Activated CD8-positive, alpha-beta memory T cell treated with anti-CD3 and anti-CD28 coated beads for 24 hours (primary cell): ENCODE measurements around the gene SLC2A3.
"Not testable (repeated sequence)": the region's sequence is repeated elsewhere in the genome, so short reads cannot be mapped to it uniquely, and the experiment has no call there.

Experiments used
- DNase-seq: peaks from one replicate; pipeline ENCODE4 v3.0.0-alpha.2; 2020

The SLC2A3 gene

GRCh38 chr12:7950230-7950943 is 14.4 kb upstream of the SLC2A3 start:
- DNase-seq, result not testable (repeated sequence)

GRCh38 chr12:7948589-7949260 is 12.7 kb upstream of the SLC2A3 start:
- no peak for DNase-seq

- DNase-seq, result no peak
These were observed 11.0 kb upstream of the SLC2A3 start for GRCh38 chr12:7947011-7947410.

- not testable (repeated sequence) for DNase-seq
These were observed 8.8 kb upstream of the SLC2A3 start for GRCh38 chr12:7944760-7945159.

GRCh38 chr12:7940906-7941305 is 4.9 kb upstream of the SLC2A3 start:
- no peak for DNase-seq

GRCh38 chr12:7937833-7938506 is 2.0 kb upstream of the SLC2A3 start:
- no peak for DNase-seq

GRCh38 chr12:7934889-7935492 is 996 bp downstream of the SLC2A3 start:
- DNase-seq, result peak; percentile 62

GRCh38 chr12:7934091-7934888 is 1.7 kb downstream of the SLC2A3 start:
- DNase-seq, result no peak

- peak; percentile 79 for DNase-seq
These were observed 2.7 kb downstream of the SLC2A3 start for GRCh38 chr12:7933255-7933726.

- not testable (repeated sequence) for DNase-seq
These were observed 3.3 kb downstream of the SLC2A3 start for GRCh38 chr12:7932599-7933240.

GRCh38 chr12:7929083-7929792 is 6.7 kb downstream of the SLC2A3 start:
- no peak for DNase-seq

- DNase-seq, result no peak
These were observed 8.5 kb downstream of the SLC2A3 start for GRCh38 chr12:7927470-7927869.

- DNase-seq, result not testable (repeated sequence)
These were observed 9.8 kb downstream of the SLC2A3 start for GRCh38 chr12:7926068-7926666.

GRCh38 chr12:7923241-7924236 is 12.4 kb downstream of the SLC2A3 start:
- no peak for DNase-seq

- DNase-seq, result not testable (repeated sequence)
These were observed 14.8 kb downstream of the SLC2A3 start for GRCh38 chr12:7921181-7921580.

GRCh38 chr12:7918268-7918590 is 17.8 kb downstream of the SLC2A3 start:
- DNase-seq, result not testable (repeated sequence)

- DNase-seq, result no peak
These were observed 18.4 kb downstream of the SLC2A3 start for GRCh38 chr12:7917392-7918267.

- no peak for DNase-seq
These were observed 19.1 kb downstream of the SLC2A3 start for GRCh38 chr12:7916936-7917335.
